ENCODE data around the gene CDH2.

- TF ChIP-seq ARNTL (CRISPR knock-in tag; IDR thresholded peaks at IDR 0.05; ENCODE audit: borderline replicate concordance, low read depth) (no peak), PATZ1 (CRISPR knock-in tag; IDR thresholded peaks at IDR 0.05; ENCODE audit: borderline replicate concordance) (no peak), OSR1 (CRISPR knock-in tag; IDR thresholded peaks at IDR 0.05) (no peak), ZFP30 (CRISPR knock-in tag; IDR thresholded peaks at IDR 0.05) (no peak), TSHZ2 (CRISPR knock-in tag; IDR thresholded peaks at IDR 0.05) (no peak), TCF4 (CRISPR knock-in tag; IDR thresholded peaks at IDR 0.05; ENCODE audit: borderline replicate concordance) (no peak)
These were observed 206.6 kb downstream of the CDH2 start for GRCh38 chr18:27970321-27970720.
